HG03039 (cell line): ENCODE results near the gene JAK3.
"Not testable (repeated sequence)": the region's sequence is repeated elsewhere in the genome, so short reads cannot be mapped to it uniquely, and the experiment has no call there.

Source experiments
- ATAC-seq: cut with Tn5 transposase; IDR thresholded peaks from one replicate; pipeline ENCODE4 v1.9.1; 2021; ENCODE audit warnings: mild to moderate bottlenecking, moderate library complexity; ENCODE audit not compliant: unreplicated experiment

Gene JAK3

DNA sequence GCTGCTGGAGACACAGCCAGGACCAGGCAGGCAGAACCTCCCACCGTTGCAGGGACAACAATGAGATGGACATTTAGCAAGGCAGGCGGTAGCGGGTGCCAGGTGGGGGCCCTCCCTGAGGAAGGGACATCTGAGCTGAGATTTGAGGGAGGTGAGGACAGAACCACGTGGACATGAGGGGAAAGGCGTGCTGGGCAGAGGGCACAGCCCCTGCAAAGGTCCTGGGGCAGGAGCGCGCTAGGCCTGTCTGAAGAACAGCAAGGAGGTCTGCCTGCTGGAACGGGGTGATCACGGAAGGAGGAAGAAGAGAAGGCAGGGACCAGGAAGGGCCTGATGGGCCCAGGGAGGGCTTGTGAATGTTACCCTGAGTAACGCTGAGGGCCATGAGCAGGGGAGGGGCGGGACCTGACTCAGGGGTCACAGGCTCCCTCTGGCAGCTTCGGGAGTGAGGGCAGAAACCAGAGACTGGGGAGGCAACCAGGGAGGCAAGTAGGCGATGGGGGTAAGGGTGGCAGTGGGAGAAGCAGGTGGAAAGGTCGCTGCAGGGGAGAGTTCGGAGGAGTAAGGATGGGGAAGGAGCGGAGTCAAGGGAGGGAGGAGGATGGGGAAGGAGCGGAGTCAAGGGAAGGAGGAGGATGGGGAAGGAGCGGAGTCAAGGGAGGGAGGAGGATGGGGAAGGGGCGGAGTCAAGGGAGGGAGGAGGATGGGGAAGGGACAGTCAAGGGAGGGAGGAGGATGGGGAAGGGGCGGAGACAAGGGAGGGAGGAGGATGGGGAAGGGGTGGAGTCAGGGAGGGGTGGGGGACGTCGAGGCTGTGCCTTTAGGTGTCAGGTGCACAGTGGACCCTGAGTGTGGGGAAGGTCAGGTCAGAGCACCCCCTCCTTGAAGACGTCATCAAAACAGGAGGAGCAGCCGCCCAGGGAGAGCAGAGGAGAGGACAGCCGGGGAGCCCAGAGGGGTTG, 68.5 kb downstream of the JAK3 start:
- ATAC-seq = no peak

DNA sequence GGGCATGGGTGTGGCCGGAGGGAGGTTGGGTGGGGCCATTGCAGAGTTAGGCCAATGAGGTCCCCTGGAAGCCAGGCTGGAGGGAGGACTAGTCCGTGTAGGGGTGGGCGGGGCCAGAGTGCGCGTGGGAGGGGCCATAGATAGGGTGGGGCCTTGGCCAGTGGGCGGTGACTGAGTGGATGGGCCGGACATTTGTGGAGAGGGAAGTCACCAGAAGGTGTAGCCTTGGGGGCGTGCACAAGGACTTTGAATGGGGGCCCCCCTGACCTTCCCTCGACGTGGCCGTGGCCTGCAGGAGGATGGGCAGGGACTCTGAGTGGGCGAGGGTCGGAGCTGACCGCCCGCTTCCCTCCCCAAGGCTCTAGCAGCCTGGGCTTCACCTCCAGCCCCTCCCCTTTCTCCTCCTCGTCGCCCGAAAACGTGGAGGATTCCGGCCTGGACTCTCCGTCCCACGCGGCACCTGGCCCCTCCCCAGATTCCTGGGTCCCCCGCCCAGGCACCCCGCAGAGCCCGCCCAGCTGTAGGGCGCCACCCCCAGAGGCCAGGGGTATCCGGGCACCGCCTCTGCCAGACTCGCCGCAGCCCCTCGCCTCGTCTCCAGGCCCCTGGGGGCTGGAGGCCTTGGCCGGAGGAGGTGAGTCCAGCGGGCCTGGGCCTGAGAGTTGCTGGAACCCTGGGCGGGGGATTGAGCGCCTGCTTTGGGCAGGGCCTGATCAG, 69.4 kb downstream of the JAK3 start:
- ATAC-seq = no peak

DNA sequence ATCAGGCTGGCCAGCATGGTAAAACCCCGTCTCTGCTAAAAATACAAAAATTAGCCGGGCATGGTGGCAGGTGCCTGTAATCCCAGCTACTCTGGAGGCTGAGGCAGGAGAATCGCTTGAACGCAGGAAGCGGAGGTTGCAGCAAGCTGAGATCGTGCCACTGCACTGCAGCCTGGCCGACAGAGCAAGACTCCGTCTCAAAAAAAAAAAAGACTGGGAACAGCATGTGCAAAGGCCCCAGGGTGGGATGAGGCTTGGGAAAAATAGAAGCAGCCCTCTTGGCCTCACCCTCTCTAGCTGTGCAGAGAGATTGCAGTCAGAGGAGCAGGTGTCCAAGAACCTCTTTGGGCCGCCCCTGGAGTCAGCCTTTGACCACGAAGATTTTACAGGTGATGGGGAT, 69.9 kb downstream of the JAK3 start:
- not testable (repeated sequence) for ATAC-seq

DNA sequence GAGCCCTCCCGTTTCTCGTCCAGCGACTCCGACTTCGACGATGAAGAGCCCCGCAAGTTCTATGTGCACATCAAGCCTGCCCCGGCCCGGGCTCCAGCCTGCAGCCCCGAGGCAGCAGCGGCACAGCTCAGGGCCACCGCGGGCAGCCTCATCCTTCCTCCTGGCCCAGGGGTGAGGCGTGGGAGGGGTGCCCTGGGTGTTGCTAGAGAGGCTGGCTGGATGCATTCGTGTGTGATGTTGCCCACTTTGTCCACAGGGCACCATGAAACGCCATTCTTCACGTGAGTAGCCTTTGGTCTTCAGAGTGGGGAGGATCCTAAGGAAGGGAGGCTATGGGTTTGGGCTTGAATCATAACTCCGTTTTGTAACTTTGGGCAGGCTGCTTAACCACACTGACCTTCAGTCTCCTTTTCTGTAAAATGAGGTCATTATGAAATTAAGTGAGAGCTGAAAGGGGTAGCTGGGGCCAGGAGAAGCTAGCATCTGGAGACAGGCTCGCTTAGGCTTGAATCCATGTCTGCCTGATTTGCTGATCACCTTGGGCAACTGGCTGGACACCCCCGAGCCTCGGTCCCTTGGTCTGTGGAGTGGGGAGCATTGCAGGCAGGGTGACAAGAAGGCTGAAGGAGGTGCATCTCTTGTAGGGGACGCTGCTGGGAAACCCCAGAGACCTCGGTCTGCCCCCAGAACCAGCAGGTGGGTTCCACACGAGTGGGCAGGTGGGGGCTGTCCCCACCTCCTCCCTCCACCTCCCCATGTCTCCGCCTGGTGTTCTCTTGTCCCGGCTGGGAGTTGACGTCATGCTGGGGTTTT, 71.6 kb downstream of the JAK3 start:
- ATAC-seq = peak; percentile 49

DNA sequence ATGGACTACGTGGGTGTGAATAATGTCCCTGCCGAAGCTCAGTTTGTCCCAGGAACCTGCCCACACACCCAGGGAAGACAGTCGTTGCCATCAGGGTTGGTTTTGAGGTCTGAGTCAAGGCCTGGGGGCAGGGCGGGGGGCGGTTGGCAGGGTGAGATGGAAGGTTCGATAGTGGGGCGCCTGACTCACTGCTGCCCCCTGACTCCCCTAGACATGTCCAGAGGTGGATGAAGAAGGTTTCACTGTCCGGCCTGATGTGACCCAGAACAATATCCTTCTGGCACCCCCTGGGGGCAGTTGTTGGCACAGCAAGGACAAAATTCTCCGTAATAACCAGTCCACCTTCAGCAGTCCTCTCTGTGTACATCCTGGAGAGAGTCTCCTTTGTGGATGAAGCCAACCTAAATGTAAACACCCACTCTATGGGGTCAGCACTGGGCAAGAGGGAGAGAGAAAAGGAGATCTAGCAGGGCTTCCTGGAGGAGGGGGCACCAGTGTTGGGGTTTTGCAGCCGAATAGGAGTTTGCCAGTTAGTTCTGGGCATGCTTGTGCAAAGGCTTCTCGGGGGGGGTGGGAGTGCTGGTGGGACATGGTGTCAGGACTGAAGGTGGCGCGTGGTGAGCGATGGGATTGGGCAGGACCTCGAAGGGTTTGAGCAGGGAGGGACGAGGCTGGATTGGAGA, 72.4 kb downstream of the JAK3 start:
- no peak for ATAC-seq
